Measurements from ENCODE around the gene NELL1.

The NELL1 gene

DNA sequence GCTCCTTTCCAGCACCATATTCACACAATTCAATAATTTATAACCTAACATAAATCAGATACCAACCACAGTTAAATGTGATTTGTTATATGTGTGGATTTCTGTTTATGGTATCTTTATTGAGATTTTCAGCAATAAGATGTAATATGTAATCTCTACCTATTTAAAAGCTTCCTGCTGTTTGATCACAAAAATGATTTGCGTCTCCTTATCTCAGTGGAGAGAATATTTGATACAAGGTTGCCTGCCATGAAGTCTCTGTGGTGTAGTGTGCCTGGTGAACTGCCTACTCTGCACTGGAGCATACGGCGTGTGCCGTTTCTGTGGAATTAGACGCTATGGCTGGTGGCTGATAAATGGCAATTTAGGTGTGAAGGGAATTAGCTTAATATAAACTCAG is 741.1 kb downstream of the NELL1 start:
- DNase-seq (ENCODE audit: low read depth in 1 of 2, low spot score in 1 of 2), result no peak

GRCh38 chr11:21411104-21411503 is 741.7 kb downstream of the NELL1 start:
- no peak for DNase-seq (ENCODE audit: low read depth in 1 of 2, low spot score in 1 of 2)

GRCh38 chr11:21411597-21411996 is 742.2 kb downstream of the NELL1 start:
- no peak for DNase-seq (ENCODE audit: low read depth in 1 of 2, low spot score in 1 of 2)

- DNase-seq (ENCODE audit: low read depth in 1 of 2, low spot score in 1 of 2), result no peak
These were observed 743.4 kb downstream of the NELL1 start for GRCh38 chr11:21412652-21413383.

DNA sequence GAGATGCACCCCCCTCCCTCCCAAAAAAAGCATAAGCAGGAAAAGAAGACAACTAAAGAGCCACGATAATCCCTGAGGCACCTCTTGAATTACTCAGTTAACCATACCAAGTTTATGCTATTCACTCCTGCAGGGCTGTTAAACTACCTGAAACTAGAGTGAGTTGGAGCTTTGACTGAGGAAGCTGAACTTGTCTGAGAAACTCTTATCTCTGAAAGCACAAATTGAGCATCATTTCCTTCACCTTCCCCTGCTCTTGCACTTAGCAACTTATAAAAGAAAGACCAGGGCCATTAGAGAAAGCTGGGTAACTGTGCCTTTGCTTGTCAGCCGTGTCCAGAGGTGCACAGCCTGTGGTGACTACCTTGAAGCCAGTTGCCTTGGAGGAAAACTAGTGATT is 745.6 kb downstream of the NELL1 start:
- DNase-seq (ENCODE audit: low read depth in 1 of 2, low spot score in 1 of 2), result no peak

DNA sequence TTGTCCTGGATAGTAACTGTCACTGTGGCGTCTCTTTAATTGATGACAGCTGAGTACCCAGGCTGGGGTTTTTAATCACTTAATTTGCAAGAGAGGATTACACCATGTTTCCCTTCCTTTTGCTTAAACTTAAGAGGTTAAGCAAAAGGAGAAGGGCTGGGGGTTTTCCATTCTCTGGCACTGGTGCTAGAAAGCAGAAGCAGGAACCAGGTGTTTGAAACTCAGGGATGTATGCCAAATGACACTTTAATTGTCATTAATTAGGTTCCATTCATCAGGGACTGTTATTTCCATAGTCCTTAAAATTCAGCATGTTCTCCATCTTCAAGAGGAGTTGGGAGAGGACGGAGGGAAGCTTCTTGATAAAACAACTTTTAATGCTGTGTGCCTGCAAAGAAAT is 746.2 kb downstream of the NELL1 start:
- DNase-seq (ENCODE audit: low read depth in 1 of 2, low spot score in 1 of 2), result no peak

DNA sequence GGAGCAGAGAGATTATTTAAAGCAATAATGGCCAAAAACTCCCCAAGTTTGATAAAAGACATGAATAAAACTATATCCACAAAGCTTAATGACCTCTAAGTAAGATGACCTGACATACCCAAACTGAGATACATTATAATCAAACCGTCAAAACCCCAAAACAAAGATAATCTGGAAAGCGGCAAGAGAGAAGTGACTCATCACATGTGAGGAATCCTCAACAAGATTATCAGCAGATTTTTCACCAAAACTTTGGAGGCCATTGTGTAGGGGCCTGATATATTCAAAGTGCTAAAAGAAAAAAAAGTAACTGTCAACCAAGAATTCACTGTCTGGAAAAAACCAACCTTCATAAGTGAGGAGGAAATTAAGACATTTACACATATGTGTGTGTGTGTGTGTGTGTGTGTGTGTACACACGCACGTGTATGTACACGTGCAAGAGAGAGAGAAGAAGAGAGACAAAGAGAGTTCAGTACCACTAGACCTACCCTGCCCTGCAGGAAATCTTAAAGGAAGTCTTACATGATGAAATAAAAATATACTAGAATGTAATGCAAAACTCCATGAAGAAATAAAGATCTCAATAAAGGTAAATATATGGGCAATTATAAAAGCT is 752.4 kb downstream of the NELL1 start:
- no peak for DNase-seq (ENCODE audit: low read depth in 1 of 2, low spot score in 1 of 2)

GRCh38 chr11:21426931-21427330 is 757.5 kb downstream of the NELL1 start:
- no peak for DNase-seq (ENCODE audit: low read depth in 1 of 2, low spot score in 1 of 2)

DNA sequence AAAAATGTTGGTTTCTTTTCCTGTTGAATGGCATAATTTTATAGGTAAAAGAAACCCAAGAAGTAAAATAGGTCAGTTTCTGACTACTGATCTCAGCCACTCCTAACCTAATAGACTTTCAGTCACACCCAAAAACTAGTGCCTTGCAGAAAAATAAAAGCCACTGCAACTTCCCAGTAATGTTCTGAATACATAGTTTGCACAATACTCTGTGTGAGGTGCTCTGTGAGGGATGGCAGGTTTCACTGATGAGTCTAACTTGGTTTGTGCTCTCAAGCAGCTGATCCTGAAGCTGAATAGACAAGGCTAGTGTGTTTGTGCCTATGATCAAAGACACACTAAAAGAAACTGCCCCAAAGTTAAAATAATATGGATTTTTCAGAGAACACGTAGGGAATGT is 758.3 kb downstream of the NELL1 start:
- DNase-seq (ENCODE audit: low read depth in 1 of 2, low spot score in 1 of 2), result no peak

GRCh38 chr11:21428796-21429195 is 759.4 kb downstream of the NELL1 start:
- no peak for DNase-seq (ENCODE audit: low read depth in 1 of 2, low spot score in 1 of 2)

- DNase-seq (ENCODE audit: low read depth in 1 of 2, low spot score in 1 of 2), result no peak
These were observed 760.0 kb downstream of the NELL1 start for GRCh38 chr11:21429401-21429800.

- no peak for DNase-seq (ENCODE audit: low read depth in 1 of 2, low spot score in 1 of 2)
These were observed 761.2 kb downstream of the NELL1 start for GRCh38 chr11:21430537-21430936.

DNA sequence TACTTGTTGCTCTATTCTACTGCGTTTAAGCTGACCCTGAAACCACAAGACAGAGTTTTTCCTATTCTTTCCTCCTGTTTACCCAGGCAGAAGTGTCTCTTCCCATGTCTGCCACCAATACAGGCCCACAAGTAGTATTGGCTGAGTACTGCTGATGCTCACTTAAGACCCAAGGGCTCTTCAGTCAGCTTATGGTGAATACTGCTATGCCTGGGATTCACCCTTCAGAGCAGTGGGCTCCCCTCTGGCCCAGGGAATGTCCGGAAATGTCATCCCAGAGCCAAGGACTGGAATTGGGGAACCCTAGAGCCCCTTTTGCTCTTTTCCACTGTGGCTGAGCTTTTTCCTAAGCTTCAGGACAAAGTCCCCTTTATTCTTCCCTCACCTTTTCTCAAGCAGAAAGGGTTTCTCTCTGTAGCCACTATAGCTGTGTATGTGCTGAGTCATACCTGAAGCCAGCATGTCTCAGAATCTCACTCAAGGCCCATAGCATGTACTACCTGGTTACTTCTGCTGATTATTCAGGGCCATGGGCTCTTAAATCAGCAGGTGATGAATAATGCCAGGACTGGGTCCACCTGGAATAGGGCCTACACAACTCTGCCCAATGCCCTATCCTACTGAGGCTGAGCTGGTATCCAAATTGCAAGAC is 777.7 kb downstream of the NELL1 start:
- DNase-seq (ENCODE audit: low read depth in 1 of 2, low spot score in 1 of 2), result no peak

GRCh38 chr11:21447871-21448270 is 778.5 kb downstream of the NELL1 start:
- no peak for DNase-seq (ENCODE audit: low read depth in 1 of 2, low spot score in 1 of 2)

GRCh38 chr11:21456186-21456585 is 786.8 kb downstream of the NELL1 start:
- DNase-seq (ENCODE audit: low read depth in 1 of 2, low spot score in 1 of 2), result no peak

DNA sequence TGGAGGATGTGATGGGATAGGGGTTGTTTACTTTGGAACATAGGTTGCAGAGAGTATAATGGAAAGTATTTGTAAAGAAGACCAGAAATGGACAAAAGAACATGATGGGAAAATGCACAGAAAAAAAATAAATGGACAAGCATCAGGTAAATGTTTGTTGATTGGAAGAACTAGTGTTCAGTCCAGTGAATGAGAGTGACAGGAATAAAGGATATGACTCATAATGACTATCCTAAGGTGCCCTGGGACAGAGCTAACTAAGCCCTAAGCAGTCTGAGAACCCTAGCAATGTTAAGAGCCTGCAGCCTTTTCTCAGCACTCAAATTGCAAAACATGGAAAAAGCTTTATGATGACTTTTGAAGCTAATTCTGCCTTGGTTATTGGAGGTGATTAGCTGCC is 790.7 kb downstream of the NELL1 start:
- no peak for DNase-seq (ENCODE audit: low read depth in 1 of 2, low spot score in 1 of 2)

GRCh38 chr11:21461701-21462100 is 792.3 kb downstream of the NELL1 start:
- DNase-seq (ENCODE audit: low read depth in 1 of 2, low spot score in 1 of 2), result no peak

DNA sequence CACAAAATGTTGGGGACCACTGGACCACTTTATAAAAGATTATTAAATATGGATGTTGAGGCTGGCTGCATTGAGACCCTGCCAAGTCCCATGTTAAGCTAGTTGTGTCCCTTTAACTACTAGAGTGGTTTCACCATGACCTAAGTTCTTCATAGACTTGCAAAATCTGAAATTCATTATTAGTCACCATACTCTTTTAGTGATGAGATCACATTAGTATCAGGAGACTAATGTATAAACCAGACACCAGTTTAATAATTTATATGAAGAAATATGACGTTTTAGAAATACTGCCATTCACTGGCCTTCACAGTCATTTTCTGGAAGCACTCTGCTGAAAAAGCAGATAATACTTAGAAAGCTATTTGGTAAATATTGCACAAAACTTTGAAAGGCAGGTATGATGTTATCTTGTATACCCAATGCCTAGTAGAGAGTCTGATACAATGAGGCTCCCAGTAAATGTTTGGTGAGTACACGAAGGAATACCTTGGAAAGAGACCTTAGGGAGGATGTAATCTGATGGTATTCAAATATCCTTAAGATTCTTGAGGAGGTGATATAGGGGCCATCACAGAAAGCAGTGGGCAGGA is 795.3 kb downstream of the NELL1 start:
- DNase-seq (ENCODE audit: low read depth in 1 of 2, low spot score in 1 of 2), result no peak

- no peak for DNase-seq (ENCODE audit: low read depth in 1 of 2, low spot score in 1 of 2)
These were observed 795.8 kb downstream of the NELL1 start for GRCh38 chr11:21465203-21465602.

DNA sequence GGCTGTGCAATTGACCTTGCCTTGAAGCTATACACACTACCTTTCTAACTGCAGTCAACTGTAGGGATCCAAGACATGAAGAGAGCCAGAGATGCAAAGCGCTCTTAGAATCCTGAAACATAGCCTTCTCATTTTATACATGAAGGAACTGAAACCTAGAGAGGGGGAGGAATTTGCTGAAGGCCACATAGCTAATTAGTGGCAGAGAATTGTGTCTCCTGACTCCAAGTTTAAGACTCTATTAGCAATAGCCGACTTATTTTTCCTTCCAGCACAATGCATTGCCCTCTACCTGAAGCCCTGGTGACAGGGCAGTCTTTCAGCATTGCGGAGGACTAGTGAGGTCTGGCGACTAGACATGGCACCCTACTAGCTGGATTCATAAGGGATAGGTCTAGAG is 796.5 kb downstream of the NELL1 start:
- DNase-seq (ENCODE audit: low read depth in 1 of 2, low spot score in 1 of 2), result no peak

DNA sequence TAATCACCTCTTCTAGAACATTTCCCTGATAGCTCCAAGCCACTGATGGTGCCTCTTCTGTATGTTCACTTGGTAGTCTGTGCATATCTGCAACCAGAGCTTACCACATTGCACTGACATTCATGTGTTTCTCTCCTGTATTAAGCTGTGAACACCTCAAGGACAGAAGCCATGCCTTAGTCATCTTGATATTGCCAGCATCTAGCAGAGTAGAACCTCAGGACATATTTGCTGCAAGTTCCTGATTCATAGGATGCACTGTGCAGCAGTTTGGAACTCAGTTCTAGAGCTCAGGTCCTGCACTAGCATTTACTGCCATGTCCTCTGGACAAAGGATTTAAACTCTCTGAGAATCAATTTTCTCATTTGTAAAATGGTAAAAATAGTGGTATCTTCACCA is 801.1 kb downstream of the NELL1 start:
- no peak for DNase-seq (ENCODE audit: low read depth in 1 of 2, low spot score in 1 of 2)

DNA sequence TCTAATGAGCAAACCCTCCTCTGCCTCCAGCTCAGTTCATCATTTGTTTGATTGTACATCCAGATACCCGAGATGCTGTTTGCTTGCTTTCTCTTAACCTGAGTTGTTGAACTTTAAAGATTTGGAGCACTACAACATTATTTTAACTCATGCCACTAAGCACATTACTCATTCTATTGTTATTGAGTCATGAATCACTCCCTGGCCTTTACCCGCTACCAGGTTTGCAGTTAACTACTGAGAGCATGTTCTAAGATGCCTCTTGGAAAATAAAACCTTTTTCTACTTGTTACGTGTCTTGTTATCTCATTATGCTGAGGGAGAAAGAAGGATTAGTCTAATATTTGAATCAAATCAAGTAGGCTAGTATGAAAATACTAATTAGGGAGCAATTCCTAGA is 802.9 kb downstream of the NELL1 start:
- DNase-seq (ENCODE audit: low read depth in 1 of 2, low spot score in 1 of 2), result no peak

Measured in stimulated activated CD4-positive, alpha-beta T cell treated with anti-CD3 and anti-CD28 coated beads, Interleukin-15, amount 100 ng/mL, for 1 hour (primary cell).